T-helper 17 cell (primary cell): ENCODE results near the gene KRTAP5-4. TPM values are rescaled to one million over a fixed set of nuclear protein-coding genes. Genes with fewer than 3 reads are reported as not detected.
"Not testable (repeated sequence)": the region's sequence is repeated elsewhere in the genome, so short reads cannot be mapped to it uniquely, and the experiment has no call there.

Source experiments
- ATAC-seq: fragments of 150-1000 bp; cut with Tn5 transposase; 2 replicates; pipeline ENCODE4 v1.10.0; 2021; ENCODE audit warnings: mild to moderate bottlenecking, moderate library complexity
- DNase-seq, 3 donors: peaks; one replicate each; pipeline versions ENCODE4 v3.0.0 to v3.0.0-alpha.2; 2020 to 2021
- H3K9me3 ChIP-seq: one replicate; pipeline ENCODE4 v1.7.0; 2013; ENCODE audit warnings: low read length, mild to moderate bottlenecking; ENCODE audit not compliant: control insufficient read depth, poor library complexity, severe bottlenecking
- H3K27ac Mint-ChIP-seq: one replicate; pipeline ENCODE4 v1.8.0; 2022; ENCODE audit warnings: mild to moderate bottlenecking, moderate library complexity, mixed read lengths
- H3K27me3 Mint-ChIP-seq: one replicate; pipeline ENCODE4 v1.8.0; 2022; ENCODE audit warnings: mixed read lengths
- H3K36me3 Mint-ChIP-seq: one replicate; pipeline ENCODE4 v1.8.0; 2022; ENCODE audit warnings: low read depth, mixed read lengths
- H3K4me1 Mint-ChIP-seq: one replicate; pipeline ENCODE4 v1.8.0; 2022; ENCODE audit warnings: mild to moderate bottlenecking, mixed read lengths
- H3K4me3 Mint-ChIP-seq: one replicate; pipeline ENCODE4 v1.8.0; 2022; ENCODE audit warnings: mild to moderate bottlenecking, moderate library complexity, mixed read lengths
- total RNA-seq, 4 donors: library from RNA in 2 of 4; stranded (reverse) in 2 of 4; gene quantifications; one replicate each; pipeline ENCODE4 v1.2.3 and lab custom pipeline; 2022 to 2026

The KRTAP5-4 gene
- total RNA-seq, 2 donors from 2014 or later = not detected

GRCh38 chr11:1648653-1649420 lies 26.9 kb upstream of the KRTAP5-4 start:
- Mint-ChIP-seq H3K27ac (no peak overlapping the region), H3K4me3 (no peak overlapping the region), H3K4me1 (peaks cover 5% of the 10 kb centered on the region), H3K36me3 (no peaks in the 10 kb centered on the region), H3K27me3 (peaks cover 38% of the 10 kb centered on the region)
- ATAC-seq = no peak
- DNase-seq = no peak
- no peaks in the 10 kb centered on the region for H3K9me3 ChIP-seq

- Mint-ChIP-seq H3K4me1 (peaks cover 5% of the 10 kb centered on the region), H3K27me3 (peaks cover 36% of the 10 kb centered on the region), H3K4me3 (no peak overlapping the region), H3K36me3 (no peaks in the 10 kb centered on the region), H3K27ac (no peak overlapping the region)
- H3K9me3 ChIP-seq = no peaks in the 10 kb centered on the region
- DNase-seq (no peak), ATAC-seq (no peak)
These were observed 26.1 kb upstream of the KRTAP5-4 start for GRCh38 chr11:1647901-1648652.

GRCh38 chr11:1646540-1646939 lies 24.6 kb upstream of the KRTAP5-4 start:
- not testable (repeated sequence) for H3K4me3 Mint-ChIP-seq, ATAC-seq, H3K4me1 Mint-ChIP-seq, H3K27ac Mint-ChIP-seq, DNase-seq, H3K36me3 Mint-ChIP-seq, H3K9me3 ChIP-seq
- H3K27me3 Mint-ChIP-seq = peaks cover 33% of the 10 kb centered on the region

- H3K4me1 Mint-ChIP-seq = peaks cover 3% of the 10 kb centered on the region
- H3K9me3 ChIP-seq = no peaks in the 10 kb centered on the region
- no peak for DNase-seq
- ATAC-seq = no peak
- no peak overlapping the region for H3K4me3 Mint-ChIP-seq
- peaks cover 32% of the 10 kb centered on the region for H3K27me3 Mint-ChIP-seq
- no peak overlapping the region for H3K27ac Mint-ChIP-seq
- no peaks in the 10 kb centered on the region for H3K36me3 Mint-ChIP-seq
These were observed 23.5 kb upstream of the KRTAP5-4 start for GRCh38 chr11:1645357-1645821.

- Mint-ChIP-seq H3K27me3 (peaks cover 38% of the 10 kb centered on the region), H3K4me3 (no peak overlapping the region), H3K36me3 (no peaks in the 10 kb centered on the region), H3K4me1 (peaks cover 8% of the 10 kb centered on the region), H3K27ac (no peak overlapping the region)
- H3K9me3 ChIP-seq = no peaks in the 10 kb centered on the region
- DNase-seq (no peak), ATAC-seq (no peak)
These were observed 22.8 kb upstream of the KRTAP5-4 start for GRCh38 chr11:1644601-1645356.

- no peak for DNase-seq
- Mint-ChIP-seq H3K27ac (no peak overlapping the region), H3K4me1 (peaks cover 10% of the 10 kb centered on the region), H3K27me3 (peaks cover 54% of the 10 kb centered on the region), H3K4me3 (no peak overlapping the region), H3K36me3 (no peaks in the 10 kb centered on the region)
- H3K9me3 ChIP-seq = no peaks in the 10 kb centered on the region
- ATAC-seq = no peak
These were observed 21.3 kb upstream of the KRTAP5-4 start for GRCh38 chr11:1643146-1643690.

GRCh38 chr11:1642288-1643145 lies 20.6 kb upstream of the KRTAP5-4 start:
- ATAC-seq (no peak), DNase-seq (no peak)
- H3K27me3 Mint-ChIP-seq = peaks cover 53% of the 10 kb centered on the region

GRCh38 chr11:1641096-1641495 lies 19.2 kb upstream of the KRTAP5-4 start:
- no peak for ATAC-seq
- Mint-ChIP-seq H3K4me1 (peaks cover 10% of the 10 kb centered on the region), H3K36me3 (no peaks in the 10 kb centered on the region), H3K4me3 (no peak overlapping the region), H3K27me3 (peaks cover 51% of the 10 kb centered on the region), H3K27ac (no peak overlapping the region)
- no peak for DNase-seq
- no peaks in the 10 kb centered on the region for H3K9me3 ChIP-seq

More at GRCh38 chr11:1642288-1643145, 20.6 kb upstream of the KRTAP5-4 start:
- H3K4me1 Mint-ChIP-seq = peaks cover 10% of the 10 kb centered on the region
- H3K4me3 Mint-ChIP-seq = no peak overlapping the region
- H3K36me3 Mint-ChIP-seq = no peaks in the 10 kb centered on the region
- H3K9me3 ChIP-seq = no peaks in the 10 kb centered on the region
- H3K27ac Mint-ChIP-seq = no peak overlapping the region

GRCh38 chr11:1640076-1640946 lies 18.4 kb upstream of the KRTAP5-4 start:
- peak; percentile 45 for ATAC-seq
- Mint-ChIP-seq H3K4me1 (peaks cover 10% of the 10 kb centered on the region), H3K27me3 (peaks cover 56% of the 10 kb centered on the region), H3K4me3 (peak overlapping the region; percentile 50), H3K36me3 (no peaks in the 10 kb centered on the region), H3K27ac (no peak overlapping the region)
- H3K9me3 ChIP-seq = no peaks in the 10 kb centered on the region
- peak in 1 of 3 donors; percentile 28 for DNase-seq

GRCh38 chr11:1639666-1640065 lies 17.7 kb upstream of the KRTAP5-4 start:
- Mint-ChIP-seq H3K4me1 (peaks cover 10% of the 10 kb centered on the region), H3K36me3 (no peaks in the 10 kb centered on the region), H3K27ac (no peak overlapping the region), H3K27me3 (peaks cover 56% of the 10 kb centered on the region), H3K4me3 (peak overlapping the region; percentile 50)
- DNase-seq (no peak), ATAC-seq (no peak)
- H3K9me3 ChIP-seq = no peaks in the 10 kb centered on the region

GRCh38 chr11:1639102-1639620 lies 17.2 kb upstream of the KRTAP5-4 start:
- ATAC-seq (no peak), DNase-seq (no peak)
- Mint-ChIP-seq H3K27ac (no peak overlapping the region), H3K4me1 (peaks cover 7% of the 10 kb centered on the region), H3K27me3 (peaks cover 56% of the 10 kb centered on the region), H3K4me3 (no peak overlapping the region), H3K36me3 (no peaks in the 10 kb centered on the region)
- no peaks in the 10 kb centered on the region for H3K9me3 ChIP-seq
